Upper lobe of left lung (tissue), 4 donors: ENCODE measurements around the gene CUEDC1.

ENCODE experiments used
- CTCF ChIP-seq, 6 experiments: fragments of 450-650 bp in 4 of 6; fragments of 200-600 bp in 2 of 6; sonication (generic) in 2 of 6; IDR thresholded peaks; one replicate each; pipeline ENCODE4 v1.5.1; 2016 to 2019; ENCODE audit warnings: antibody characterized with exemption in 6 of 6
- POLR2A ChIP-seq, 4 donors: fragments of 450-650 bp; IDR thresholded peaks; one replicate each; pipeline ENCODE4 v1.5.1; 2016 to 2017; ENCODE audit warnings: antibody characterized with exemption in 4 of 4, mild to moderate bottlenecking in 2 of 4

DNA sequence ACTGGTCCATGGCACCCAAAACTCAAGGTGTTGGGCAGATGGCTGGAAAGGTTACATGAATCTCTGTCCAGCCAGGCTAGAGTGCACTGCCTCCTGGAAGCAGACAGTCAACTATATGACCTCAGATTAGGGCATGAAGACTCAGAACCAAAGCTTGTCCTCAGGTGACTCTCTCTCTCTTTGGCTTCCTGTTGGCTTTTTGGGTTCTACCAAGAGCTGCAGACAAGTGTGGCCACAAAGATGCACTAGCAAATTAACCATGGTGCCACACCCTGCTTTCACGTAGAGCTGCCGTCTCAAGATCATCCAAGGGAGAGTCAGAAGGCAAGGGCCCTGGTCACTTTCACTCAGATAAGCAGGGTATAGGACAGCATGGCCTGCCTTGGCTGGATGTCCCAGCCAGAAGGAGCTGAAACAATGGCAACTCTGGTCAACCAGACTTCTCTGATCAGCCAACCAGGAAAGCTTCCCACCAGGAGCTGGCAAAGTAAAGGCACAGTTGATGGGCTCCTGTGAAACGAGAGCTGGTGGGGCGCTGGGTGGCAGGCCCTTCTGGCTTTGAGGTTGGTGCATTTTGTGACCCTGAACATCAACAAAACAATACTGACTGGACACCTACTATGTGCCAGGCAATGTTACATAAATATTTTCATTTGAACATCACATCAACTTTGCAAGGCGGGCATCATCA is 31.9 kb downstream of the CUEDC1 start:
- no peak for TF ChIP-seq CTCF (IDR thresholded peaks at IDR 0.05)
- no peak for TF ChIP-seq POLR2A (IDR thresholded peaks at IDR 0.05)
